Central memory CD8-positive, alpha-beta T cell (primary cell): ENCODE measurements around the gene ITGB6.
"Not testable (repeated sequence)": the region's sequence is repeated elsewhere in the genome, so short reads cannot be mapped to it uniquely, and the experiment has no call there.

Source experiments
- ATAC-seq: fragments of 150-1000 bp; cut with Tn5 transposase; replicated peaks from 2 replicates; pipeline ENCODE4 v1.10.0; 2022; ENCODE audit warnings: mild to moderate bottlenecking, moderate FRiP score, moderate number of reproducible peaks; ENCODE audit not compliant: poor library complexity, severe bottlenecking; ENCODE audit errors: extremely low read depth
- DNase-seq, 2 donors: peaks; one replicate each; pipeline ENCODE4 v3.0.0; 2021; ENCODE audit warnings: low spot score in 2 of 2
- H3K27ac Mint-ChIP-seq: one replicate; pipeline ENCODE4 v1.8.0; 2022; ENCODE audit warnings: low read depth, mild to moderate bottlenecking, moderate library complexity, mixed read lengths
- H3K27me3 Mint-ChIP-seq: one replicate; pipeline ENCODE4 v1.8.0; 2022; ENCODE audit warnings: mixed read lengths
- H3K36me3 Mint-ChIP-seq: one replicate; pipeline ENCODE4 v1.8.0; 2022; ENCODE audit warnings: mild to moderate bottlenecking, moderate library complexity, mixed read lengths; ENCODE audit not compliant: insufficient read depth
- H3K4me1 Mint-ChIP-seq: one replicate; pipeline ENCODE4 v1.8.0; 2022; ENCODE audit warnings: mixed read lengths
- H3K4me3 Mint-ChIP-seq: one replicate; pipeline ENCODE4 v1.8.0; 2022; ENCODE audit warnings: mild to moderate bottlenecking, moderate library complexity, mixed read lengths
- H3K9me3 Mint-ChIP-seq: one replicate; pipeline ENCODE4 v1.8.0; 2022; ENCODE audit warnings: mixed read lengths

ITGB6 gene

DNA sequence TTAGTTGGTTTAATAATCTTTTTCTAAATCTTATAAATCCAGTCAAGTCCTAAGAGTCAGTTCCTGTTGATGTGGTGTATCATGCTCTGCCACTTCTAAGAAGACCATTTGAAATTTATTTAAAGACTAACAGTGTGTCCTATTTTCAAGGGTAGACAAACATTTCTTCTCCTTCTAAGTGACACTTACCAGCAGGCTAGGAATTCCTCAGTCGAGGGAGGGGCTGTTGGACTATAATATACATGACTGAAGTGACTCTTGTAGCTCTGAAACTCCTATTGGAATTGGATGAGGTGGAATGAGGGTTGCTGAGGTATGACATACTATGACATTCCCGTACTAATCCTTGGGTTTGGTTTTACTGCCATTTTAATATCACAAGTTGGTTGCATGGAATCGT, 30.6 kb downstream of the ITGB6 start:
- ATAC-seq (no peak), DNase-seq (no peak)
- H3K36me3 Mint-ChIP-seq = no peaks in the 10 kb centered on the region
- no peak overlapping the region for H3K4me3 Mint-ChIP-seq
- no peak overlapping the region for H3K27ac Mint-ChIP-seq
- no peaks in the 10 kb centered on the region for H3K4me1 Mint-ChIP-seq
- peaks cover 13% of the 10 kb centered on the region for H3K27me3 Mint-ChIP-seq
- H3K9me3 Mint-ChIP-seq = no peaks in the 10 kb centered on the region

DNA sequence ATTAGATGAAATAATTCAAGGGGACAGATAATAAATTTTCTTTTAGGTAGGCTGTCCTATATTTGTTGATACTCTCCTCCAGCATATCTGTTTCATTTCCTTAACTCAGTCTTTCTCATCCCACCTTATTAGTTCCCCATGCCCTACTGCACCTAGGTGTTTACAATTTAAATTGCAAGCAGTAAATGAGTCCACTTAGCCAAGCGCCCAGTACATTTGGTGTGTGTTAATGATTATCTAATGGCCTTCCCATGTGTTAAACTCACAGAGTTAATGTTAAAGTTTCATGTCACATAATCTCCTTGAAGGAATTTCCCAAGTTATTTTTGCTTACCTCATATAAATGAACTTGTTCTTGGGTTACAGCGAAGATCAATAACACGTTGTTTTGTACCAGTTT, 31.2 kb downstream of the ITGB6 start:
- no peak for DNase-seq
- Mint-ChIP-seq H3K27me3 (peaks cover 8% of the 10 kb centered on the region), H3K4me3 (no peak overlapping the region), H3K27ac (no peak overlapping the region), H3K36me3 (no peaks in the 10 kb centered on the region), H3K4me1 (no peaks in the 10 kb centered on the region), H3K9me3 (no peaks in the 10 kb centered on the region)
- ATAC-seq = no peak

DNA sequence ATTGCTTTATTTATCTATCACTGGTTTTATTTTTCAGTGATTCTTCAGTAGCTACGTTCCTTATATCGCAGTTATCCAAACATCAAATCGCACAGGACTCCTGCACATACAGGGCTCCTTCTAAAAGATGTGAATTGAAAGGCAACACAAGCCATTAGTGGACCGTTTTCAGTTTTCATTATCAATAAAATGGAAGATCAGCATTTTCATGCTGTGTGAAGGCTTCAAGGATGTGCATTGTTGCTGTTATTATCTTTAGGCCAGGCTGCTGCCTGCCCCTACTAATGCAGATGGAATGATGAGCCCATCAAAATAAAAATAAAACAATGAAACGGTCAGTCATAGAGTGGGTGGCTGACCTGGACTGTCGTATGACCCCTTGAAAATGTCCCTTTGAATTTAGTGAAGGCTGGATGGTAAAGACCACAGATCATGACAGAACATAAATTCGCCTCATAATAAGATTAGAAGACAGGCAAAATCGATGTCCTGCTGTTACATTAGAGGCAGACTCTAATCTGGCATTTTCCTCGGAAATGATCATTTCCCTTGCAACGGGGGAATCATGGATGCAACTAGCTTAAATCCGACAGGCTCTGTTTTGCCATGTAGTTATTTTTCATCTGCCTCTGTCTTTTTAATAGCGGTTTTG, 32.9 kb downstream of the ITGB6 start:
- no peaks in the 10 kb centered on the region for H3K27me3 Mint-ChIP-seq
- H3K9me3 Mint-ChIP-seq = no peaks in the 10 kb centered on the region
- H3K27ac Mint-ChIP-seq = no peak overlapping the region
- H3K36me3 Mint-ChIP-seq = no peaks in the 10 kb centered on the region
- DNase-seq = no peak
- no peak overlapping the region for H3K4me3 Mint-ChIP-seq
- H3K4me1 Mint-ChIP-seq = no peaks in the 10 kb centered on the region
- ATAC-seq = no peak

DNA sequence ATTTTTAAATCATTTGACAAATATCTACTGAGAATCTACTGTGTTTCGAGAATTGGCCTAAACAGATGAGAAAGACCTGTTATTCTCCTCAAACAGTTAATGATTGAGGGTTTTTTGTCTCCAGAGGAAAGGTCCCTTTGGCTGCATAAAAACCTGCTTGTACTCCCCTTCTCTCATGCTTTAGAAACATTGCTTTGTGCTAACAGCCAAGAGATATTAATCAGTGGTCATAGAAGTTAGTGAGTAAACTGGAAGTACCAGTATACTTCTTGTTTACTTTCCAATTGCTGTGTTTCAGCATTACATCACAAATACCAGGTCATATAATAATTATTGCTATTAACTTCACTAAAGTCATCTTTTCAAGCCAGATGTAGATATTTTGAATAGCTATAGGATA, 34.1 kb downstream of the ITGB6 start:
- Mint-ChIP-seq H3K9me3 (no peaks in the 10 kb centered on the region), H3K27me3 (peaks cover under 1% of the 10 kb centered on the region), H3K4me1 (no peaks in the 10 kb centered on the region), H3K4me3 (no peak overlapping the region), H3K36me3 (no peaks in the 10 kb centered on the region), H3K27ac (no peak overlapping the region)
- ATAC-seq (no peak), DNase-seq (no peak)

DNA sequence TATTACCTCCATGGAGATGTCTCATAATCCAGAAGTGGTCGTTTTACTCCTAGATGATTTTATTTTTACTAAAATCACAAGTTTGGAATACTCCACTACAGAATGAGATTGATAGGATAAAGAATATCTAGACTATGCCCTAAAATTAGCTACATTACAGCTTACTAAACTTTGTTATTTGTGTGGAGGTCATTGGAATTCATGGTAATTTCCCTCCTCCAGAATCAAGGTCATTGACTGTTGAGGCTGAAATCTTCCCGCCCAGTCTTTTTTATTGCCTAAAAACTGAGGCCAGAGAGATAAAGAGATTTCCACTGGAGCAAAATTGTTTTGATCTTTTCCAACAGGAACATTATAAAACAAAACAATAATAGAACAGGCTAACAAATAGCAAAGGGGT, 35.0 kb downstream of the ITGB6 start:
- Mint-ChIP-seq H3K27me3 (peaks cover 10% of the 10 kb centered on the region), H3K9me3 (no peaks in the 10 kb centered on the region), H3K4me1 (no peaks in the 10 kb centered on the region), H3K27ac (no peak overlapping the region), H3K36me3 (no peaks in the 10 kb centered on the region), H3K4me3 (no peak overlapping the region)
- ATAC-seq (no peak), DNase-seq (no peak)

DNA sequence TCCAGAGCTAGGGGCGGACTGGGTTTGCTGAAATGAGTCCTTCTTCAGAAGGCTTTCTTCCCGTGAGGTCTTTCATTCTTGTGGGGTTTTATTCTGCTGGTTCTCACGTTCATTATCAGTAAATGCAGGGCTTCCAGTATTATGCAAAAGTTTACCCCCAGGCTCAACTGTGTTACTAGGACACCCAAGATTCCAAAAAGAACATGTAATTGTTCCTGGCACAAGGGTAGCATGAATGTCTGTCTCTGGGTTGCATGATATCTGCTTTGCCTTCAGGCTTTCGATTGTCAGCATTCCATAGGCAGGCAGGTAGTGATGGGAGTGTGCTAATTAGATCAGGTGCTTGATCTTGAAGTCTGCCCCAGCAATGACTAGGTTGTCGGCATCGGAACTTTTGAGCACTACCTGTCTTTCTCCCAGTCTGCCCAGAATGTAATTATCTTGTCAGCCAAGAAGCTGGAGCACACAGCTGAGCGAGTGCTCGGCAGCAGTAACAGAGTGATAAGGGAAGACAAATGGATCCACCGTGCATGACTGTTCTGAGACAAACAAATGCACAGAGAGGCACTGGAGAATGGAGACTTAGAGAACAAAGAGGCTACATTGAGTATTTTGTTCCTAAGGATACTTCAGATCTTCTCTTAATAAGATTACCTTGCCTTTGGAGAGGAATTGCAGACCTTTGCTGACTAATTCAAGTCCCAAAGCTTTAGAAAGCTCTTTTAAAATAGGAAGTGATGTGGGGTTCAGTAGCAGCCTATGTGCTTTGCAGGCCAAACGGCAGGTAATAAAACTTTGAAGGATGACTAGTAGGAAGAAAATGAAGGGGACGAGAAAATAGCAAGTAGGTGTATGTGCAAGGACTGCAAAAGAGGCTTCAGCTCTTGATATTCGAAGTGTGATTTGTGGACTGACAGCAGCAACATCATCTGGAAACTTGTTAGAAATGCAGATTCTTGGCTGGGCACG, 41.9 kb downstream of the ITGB6 start:
- no peaks in the 10 kb centered on the region for H3K36me3 Mint-ChIP-seq
- ATAC-seq (no peak), DNase-seq (no peak)
- no peaks in the 10 kb centered on the region for H3K9me3 Mint-ChIP-seq
- H3K27me3 Mint-ChIP-seq = peaks cover 46% of the 10 kb centered on the region
- H3K4me1 Mint-ChIP-seq = no peaks in the 10 kb centered on the region
- no peak overlapping the region for H3K4me3 Mint-ChIP-seq
- no peak overlapping the region for H3K27ac Mint-ChIP-seq

DNA sequence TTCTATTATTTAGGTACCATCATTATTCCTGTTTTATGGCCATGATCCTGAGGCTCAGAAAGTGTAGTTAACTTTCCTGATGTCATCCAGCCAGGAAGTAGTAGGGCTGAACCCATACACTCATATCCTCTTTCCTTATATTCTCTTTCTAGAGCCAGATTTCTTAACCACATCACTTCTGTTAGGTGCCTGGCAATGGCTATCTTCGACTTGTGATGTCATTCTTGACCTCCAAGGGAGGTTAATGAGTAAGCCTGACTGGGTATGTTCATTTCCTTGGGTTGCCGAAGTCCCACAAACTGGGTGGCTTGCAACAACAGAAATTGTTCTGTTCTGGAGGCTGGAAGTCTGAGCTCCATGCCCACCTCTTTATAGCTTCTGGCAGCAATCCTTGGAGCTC, 43.4 kb downstream of the ITGB6 start:
- Mint-ChIP-seq H3K4me1 (no peaks in the 10 kb centered on the region), H3K27ac (no peak overlapping the region), H3K27me3 (peaks cover 49% of the 10 kb centered on the region), H3K4me3 (no peak overlapping the region), H3K9me3 (no peaks in the 10 kb centered on the region), H3K36me3 (no peaks in the 10 kb centered on the region)
- ATAC-seq = no peak
- no peak for DNase-seq

DNA sequence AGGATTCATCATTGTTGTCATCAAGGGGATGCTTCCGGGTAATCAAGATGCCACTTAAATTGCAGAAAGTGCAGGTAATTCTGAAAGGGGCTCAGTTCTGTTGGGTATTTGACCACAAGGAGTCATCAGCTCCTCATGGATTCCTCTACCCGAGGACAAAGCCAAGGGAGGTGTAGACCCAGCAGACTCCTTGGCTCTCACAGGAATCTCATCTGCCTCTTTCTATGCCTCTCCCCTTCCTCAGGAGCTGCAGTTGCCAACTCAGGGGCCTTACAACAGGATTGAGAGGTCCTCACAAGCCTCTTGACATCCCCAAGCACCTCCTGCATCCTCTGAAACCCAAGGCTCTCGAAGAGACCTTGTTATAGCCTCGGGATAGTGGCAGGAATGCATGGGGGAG, 44.0 kb downstream of the ITGB6 start:
- no peak overlapping the region for H3K27ac Mint-ChIP-seq
- no peak overlapping the region for H3K4me3 Mint-ChIP-seq
- no peaks in the 10 kb centered on the region for H3K4me1 Mint-ChIP-seq
- peaks cover 55% of the 10 kb centered on the region for H3K27me3 Mint-ChIP-seq
- DNase-seq = no peak
- H3K9me3 Mint-ChIP-seq = no peaks in the 10 kb centered on the region
- H3K36me3 Mint-ChIP-seq = no peaks in the 10 kb centered on the region
- ATAC-seq = no peak

DNA sequence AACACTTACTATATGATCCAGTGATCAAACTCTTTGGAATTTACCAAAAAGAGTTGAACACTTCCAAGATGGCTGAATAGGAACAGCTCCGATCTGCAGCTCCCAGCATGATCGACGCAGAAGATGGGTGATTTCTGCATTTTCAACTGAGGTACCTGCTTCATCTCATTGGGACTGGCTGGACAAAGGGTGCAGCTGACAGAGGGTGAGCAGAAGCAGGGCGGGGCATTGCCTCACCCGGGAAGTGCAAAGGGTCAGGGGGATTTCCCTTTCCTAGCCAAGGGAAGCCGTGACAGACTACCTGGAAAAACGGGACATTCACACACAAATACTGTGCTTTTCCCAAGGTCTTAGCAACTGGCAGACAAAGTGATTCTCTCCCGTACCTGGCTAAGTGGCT, 51.7 kb downstream of the ITGB6 start:
- H3K36me3 Mint-ChIP-seq, ATAC-seq, H3K4me3 Mint-ChIP-seq, DNase-seq, H3K27ac Mint-ChIP-seq, H3K4me1 Mint-ChIP-seq, H3K9me3 Mint-ChIP-seq: not testable (repeated sequence)
- peaks cover 60% of the 10 kb centered on the region for H3K27me3 Mint-ChIP-seq

DNA sequence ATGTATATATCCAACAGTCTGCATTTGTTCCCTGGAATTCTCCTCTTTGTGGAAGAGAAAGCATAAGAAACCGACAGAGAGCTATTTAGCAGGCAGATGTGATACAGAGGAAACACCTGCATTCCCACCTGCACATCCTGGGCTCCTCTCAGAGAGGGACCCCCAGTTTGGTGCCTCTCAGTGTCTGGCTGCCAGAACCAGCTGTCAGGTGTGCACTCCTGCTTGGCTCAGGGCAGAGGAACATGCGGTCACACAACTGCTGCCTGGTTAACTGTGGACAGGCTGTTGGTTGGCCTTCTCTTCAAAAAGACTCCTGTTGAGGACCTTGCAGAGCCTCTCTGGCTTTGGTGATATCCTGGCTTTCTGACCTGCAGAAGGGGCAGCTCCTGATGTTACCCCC, 54.6 kb downstream of the ITGB6 start:
- Mint-ChIP-seq H3K4me1 (no peaks in the 10 kb centered on the region), H3K36me3 (peaks cover 2% of the 10 kb centered on the region)

DNA sequence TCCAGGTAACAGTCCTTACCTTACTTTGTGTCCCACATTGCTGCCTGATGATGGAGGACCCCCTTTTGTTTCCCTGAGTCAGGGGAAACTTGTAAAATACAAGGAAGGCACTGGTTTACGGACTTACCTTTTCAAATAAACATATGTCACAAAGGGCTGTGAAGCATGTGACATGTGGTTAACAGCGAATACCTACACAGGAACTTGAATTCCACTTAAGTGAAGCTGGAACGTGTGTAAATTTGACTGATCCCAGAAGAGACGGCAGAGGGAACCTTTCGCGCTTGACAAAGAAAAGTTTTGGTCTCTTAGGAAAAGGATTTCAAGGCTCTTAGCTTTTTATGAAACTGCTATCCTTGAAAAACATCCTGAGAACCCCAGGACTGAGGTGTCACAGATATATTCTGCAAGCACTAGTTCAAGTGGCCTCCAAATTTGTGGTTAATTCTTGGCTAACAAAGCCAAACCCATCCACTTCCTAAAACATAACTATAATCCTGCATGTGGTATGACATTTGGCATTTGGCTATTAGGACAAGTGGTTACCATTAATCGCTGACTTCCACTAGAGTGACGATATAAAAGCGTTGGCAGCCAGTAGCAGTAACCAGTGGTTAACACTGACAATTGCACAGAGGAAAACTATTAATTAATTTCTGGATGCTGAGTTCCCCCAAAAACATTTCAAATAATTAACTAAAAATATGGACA, 55.6 kb downstream of the ITGB6 start:
- H3K27ac Mint-ChIP-seq = no peak overlapping the region
- H3K27me3 Mint-ChIP-seq = peaks cover 59% of the 10 kb centered on the region
- no peak for ATAC-seq
- peaks cover 2% of the 10 kb centered on the region for H3K36me3 Mint-ChIP-seq
- no peak for DNase-seq
- H3K9me3 Mint-ChIP-seq = no peaks in the 10 kb centered on the region
- no peaks in the 10 kb centered on the region for H3K4me1 Mint-ChIP-seq
- H3K4me3 Mint-ChIP-seq = no peak overlapping the region

More for the DNA sequence above, 54.6 kb downstream of the ITGB6 start:
- no peaks in the 10 kb centered on the region for H3K9me3 Mint-ChIP-seq
- H3K27ac Mint-ChIP-seq = no peak overlapping the region
- DNase-seq (no peak), ATAC-seq (no peak)
- no peak overlapping the region for H3K4me3 Mint-ChIP-seq
- H3K27me3 Mint-ChIP-seq = peaks cover 58% of the 10 kb centered on the region

DNA sequence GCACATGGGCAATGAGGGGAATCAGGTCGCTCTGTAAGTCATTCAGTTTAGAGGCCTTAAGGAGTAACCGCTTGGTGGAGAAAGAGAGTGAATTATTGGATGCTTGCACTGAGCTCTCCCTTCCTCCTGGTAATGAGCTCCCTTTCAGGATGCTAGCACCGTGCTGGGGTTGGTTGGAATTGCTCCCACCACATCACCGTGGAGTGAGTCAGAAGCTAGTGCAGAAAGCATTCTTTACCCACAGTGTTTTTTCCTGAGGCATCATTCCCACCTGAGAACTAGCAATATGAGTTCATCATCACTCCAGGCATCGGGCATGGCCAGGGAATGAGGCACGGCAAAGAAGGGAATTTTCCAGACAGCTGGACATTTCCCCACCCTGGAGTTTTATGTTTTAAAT, 57.6 kb downstream of the ITGB6 start:
- Mint-ChIP-seq H3K27ac (no peak overlapping the region), H3K36me3 (peaks cover 2% of the 10 kb centered on the region), H3K9me3 (no peaks in the 10 kb centered on the region), H3K4me1 (no peaks in the 10 kb centered on the region), H3K4me3 (no peak overlapping the region), H3K27me3 (peaks cover 47% of the 10 kb centered on the region)
- no peak for DNase-seq
- ATAC-seq = no peak
